Sigmoid colon (tissue), 7 donors: ENCODE results near the gene ZNF652. TPM values are rescaled to one million over a fixed set of nuclear protein-coding genes. Genes with fewer than 3 reads are reported as not detected.
A peak's percentile ranks its signal among the peaks of the same experiment; 100 is the strongest.

ENCODE experiments used
- DNase-seq: peaks from one replicate; pipeline ENCODE4 v3.0.0-alpha.2; 2019
- H3K27ac ChIP-seq, 4 donors: fragments of 200-600 bp; sonication (generic); one replicate each; pipeline ENCODE4 v1.5.1; 2016 to 2019; ENCODE audit warnings: mild to moderate bottlenecking in 1 of 4
- H3K27me3 ChIP-seq, 3 donors: fragments of 200-600 bp; sonication (generic); one replicate each; pipeline ENCODE4 v1.5.1; 2019; ENCODE audit warnings: mild to moderate bottlenecking in 1 of 3
- H3K36me3 ChIP-seq, 4 donors: fragments of 200-600 bp; sonication (generic); one replicate each; pipeline ENCODE4 v1.5.1; 2016 to 2019
- H3K4me1 ChIP-seq, 4 donors: fragments of 200-600 bp; sonication (generic); one replicate each; pipeline ENCODE4 v1.5.1; 2017 to 2019
- H3K4me3 ChIP-seq, 4 donors: fragments of 200-600 bp; sonication (generic); one replicate each; pipeline ENCODE4 v1.5.1; 2017 to 2019; ENCODE audit warnings: mild to moderate bottlenecking in 2 of 4, moderate library complexity in 1 of 4
- H3K9me3 ChIP-seq, 4 donors: fragments of 200-600 bp in 3 of 4; sonication (generic) in 3 of 4; one replicate each; pipeline versions ENCODE4 v1.5.1 to v1.6.1; 2013 to 2019
- EP300 ChIP-seq, 4 donors: sonication (generic); formaldehyde crosslinking; IDR thresholded peaks; one replicate each; pipeline ENCODE4 v1.6.1; 2017; ENCODE audit warnings: antibody characterized with exemption in 4 of 4
- POLR2A ChIP-seq, 2 donors: fragments of 450-650 bp; IDR thresholded peaks; one replicate each; pipeline ENCODE4 v1.6.1; 2016; ENCODE audit warnings: antibody characterized with exemption in 2 of 2, mild to moderate bottlenecking in 2 of 2, moderate library complexity in 2 of 2
- POLR2AphosphoS5 ChIP-seq, 4 donors: sonication (generic); formaldehyde crosslinking; IDR thresholded peaks; one replicate each; pipeline ENCODE4 v1.6.1; 2017; ENCODE audit warnings: antibody characterized with exemption in 4 of 4
- WGBS, 2 donors: extraction: QIAGEN DNeasy Blood & Tissue Kit; methylation state at CpG; one replicate each; pipeline ENCODE4 v1.1.7; 2013; 5-methylcytosine and 5-hydroxymethylcytosine counted together
- intact Hi-C: fragments of 100-400 bp; cut with DNase I; formaldehyde crosslinking; loops from one replicate; pipeline ENCODE4 v1.15.1; 2023
- polyA plus RNA-seq, 3 donors: library from polyadenylated mRNA; stranded (reverse); fragments of 200-250 nt; gene quantifications; one replicate each; pipeline ENCODE4 v1.2.3, GENCODE V29; 2013
- total RNA-seq, 4 donors: library from RNA; depleted of rRNA; stranded (reverse); fragments of >200 nt; gene quantifications; one replicate each; pipeline ENCODE4 v1.1.0, GENCODE V29; 2016
- TF ChIP-seq, protein P1 (sequence below), 4 experiments: fragments of 450-650 bp in 3 of 4; fragments of 200-600 bp in 1 of 4; IDR thresholded peaks; one replicate each; pipeline ENCODE4 v1.5.1; 2016 to 2019; ENCODE audit warnings: antibody characterized with exemption in 4 of 4, mild to moderate bottlenecking in 3 of 4, moderate library complexity in 2 of 4
- donor health status: healthy with polysubstance abuse.
- donor health status: Bipolar disorder and iron deficiency.
- donor health status: healthy.

ZNF652 gene
- total and polyA plus RNA-seq, 7 donors = 12.9 to 134 (median 83.1) TPM

DNA sequence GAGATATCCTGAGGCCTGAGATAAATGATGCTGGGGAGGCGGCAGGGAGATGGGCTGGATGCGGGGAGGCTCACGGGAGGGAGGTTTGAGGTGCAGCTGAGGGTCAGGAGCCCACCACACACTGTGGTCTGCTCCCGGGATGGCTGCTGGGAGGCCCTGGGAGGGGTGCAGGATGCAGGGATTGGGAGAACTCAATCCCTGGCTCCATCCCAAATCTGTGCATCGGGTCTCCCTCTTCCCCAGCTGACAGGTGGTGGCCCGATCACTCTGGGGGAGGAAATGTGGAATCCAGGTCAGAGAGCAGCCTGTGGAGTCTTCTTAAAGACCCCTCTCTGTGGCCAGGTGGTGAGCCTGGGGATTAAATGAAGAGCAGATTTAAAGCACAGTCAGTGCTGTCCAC, 40.7 kb upstream of the ZNF652 start:
- 76 to 77% methylated on average over 6 of the region's 6 CpGs for WGBS, 2 donors
- H3K4me1 ChIP-seq = peaks cover 0 to 6% (median 2%) of the 10 kb centered on the region in 4 donors
- no peak for TF ChIP-seq EP300 (IDR thresholded peaks at IDR 0.05)
- TF ChIP-seq, protein P1, sequence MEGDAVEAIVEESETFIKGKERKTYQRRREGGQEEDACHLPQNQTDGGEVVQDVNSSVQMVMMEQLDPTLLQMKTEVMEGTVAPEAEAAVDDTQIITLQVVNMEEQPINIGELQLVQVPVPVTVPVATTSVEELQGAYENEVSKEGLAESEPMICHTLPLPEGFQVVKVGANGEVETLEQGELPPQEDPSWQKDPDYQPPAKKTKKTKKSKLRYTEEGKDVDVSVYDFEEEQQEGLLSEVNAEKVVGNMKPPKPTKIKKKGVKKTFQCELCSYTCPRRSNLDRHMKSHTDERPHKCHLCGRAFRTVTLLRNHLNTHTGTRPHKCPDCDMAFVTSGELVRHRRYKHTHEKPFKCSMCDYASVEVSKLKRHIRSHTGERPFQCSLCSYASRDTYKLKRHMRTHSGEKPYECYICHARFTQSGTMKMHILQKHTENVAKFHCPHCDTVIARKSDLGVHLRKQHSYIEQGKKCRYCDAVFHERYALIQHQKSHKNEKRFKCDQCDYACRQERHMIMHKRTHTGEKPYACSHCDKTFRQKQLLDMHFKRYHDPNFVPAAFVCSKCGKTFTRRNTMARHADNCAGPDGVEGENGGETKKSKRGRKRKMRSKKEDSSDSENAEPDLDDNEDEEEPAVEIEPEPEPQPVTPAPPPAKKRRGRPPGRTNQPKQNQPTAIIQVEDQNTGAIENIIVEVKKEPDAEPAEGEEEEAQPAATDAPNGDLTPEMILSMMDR (IDR thresholded peaks at IDR 0.05) = no peak
- no peak for TF ChIP-seq POLR2A (IDR thresholded peaks at IDR 0.05)
- TF ChIP-seq POLR2AphosphoS5 (IDR thresholded peaks at IDR 0.05) = no peak
- peaks cover 21 to 42% (median 32%) of the 10 kb centered on the region in 4 donors for H3K36me3 ChIP-seq
- intact Hi-C loops = no loop called here
- no peaks in the 10 kb centered on the region for H3K27me3 ChIP-seq
- H3K27ac ChIP-seq = peak overlapping the region in 2 of 4 donors; percentile 31 to 39
- DNase-seq = peak; percentile 50
- no peaks in the 10 kb centered on the region for H3K9me3 ChIP-seq
- no peak overlapping the region for H3K4me3 ChIP-seq

DNA sequence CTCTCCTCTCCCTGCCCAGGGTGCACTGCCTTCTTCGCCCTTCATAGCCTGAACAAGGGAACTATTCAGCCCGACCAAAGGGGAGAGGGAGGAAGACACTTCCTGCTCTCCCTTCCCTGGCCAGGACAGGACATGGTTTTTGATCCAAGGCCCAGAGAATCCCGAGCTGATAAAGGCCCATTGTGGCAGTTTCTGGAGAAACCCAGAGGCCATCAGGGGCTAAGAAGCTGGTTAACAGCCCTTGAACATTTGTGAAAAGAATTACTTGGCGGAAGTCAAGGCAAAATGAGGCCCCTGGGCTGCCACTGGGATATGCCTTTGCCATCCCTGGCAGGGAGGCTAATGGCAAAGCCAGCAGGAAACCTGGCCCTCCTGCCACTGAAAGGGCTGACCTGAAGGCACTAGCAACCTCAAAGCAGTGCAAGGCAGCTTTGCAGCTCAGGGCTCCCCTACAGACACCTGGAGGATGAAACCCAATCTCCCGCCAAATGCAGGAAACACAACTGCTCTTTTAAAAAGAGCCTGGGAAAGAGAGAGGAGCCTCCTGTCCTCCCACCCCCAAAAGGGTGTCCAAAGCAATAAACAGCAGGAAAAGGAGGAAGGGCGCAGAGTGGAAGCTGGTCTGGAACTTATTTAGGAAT, 40.0 kb upstream of the ZNF652 start:
- DNase-seq = peak; percentile 46
- H3K27me3 ChIP-seq = no peaks in the 10 kb centered on the region
- peaks cover 17 to 36% (median 28%) of the 10 kb centered on the region in 4 donors for H3K36me3 ChIP-seq
- TF ChIP-seq POLR2AphosphoS5 (IDR thresholded peaks at IDR 0.05) (no peak), POLR2A (IDR thresholded peaks at IDR 0.05) (no peak), EP300 (IDR thresholded peaks at IDR 0.05) (no peak)
- TF ChIP-seq, protein P1 (IDR thresholded peaks at IDR 0.05) = no peak
- peaks cover 0 to 6% (median 2%) of the 10 kb centered on the region in 4 donors for H3K4me1 ChIP-seq
- intact Hi-C loops = no loop called here
- H3K4me3 ChIP-seq = no peak overlapping the region
- WGBS, 2 donors = 74 to 81% methylated on average over 6 of the region's 6 CpGs
- H3K9me3 ChIP-seq = no peaks in the 10 kb centered on the region
- peak overlapping the region in 2 of 4 donors; percentile 31 to 39 for H3K27ac ChIP-seq

GRCh38 chr17:49399995-49400394, 37.9 kb upstream of the ZNF652 start:
- Histone ChIP-seq H3K4me1 (peaks cover 0 to 6% (median 2%) of the 10 kb centered on the region in 4 donors), H3K9me3 (no peaks in the 10 kb centered on the region), H3K4me3 (no peak overlapping the region), H3K27me3 (no peaks in the 10 kb centered on the region), H3K36me3 (peaks cover 7 to 15% (median 12%) of the 10 kb centered on the region in 4 donors), H3K27ac (no peak overlapping the region)
- no peak for DNase-seq
- no peak for TF ChIP-seq POLR2A (IDR thresholded peaks at IDR 0.05)
- TF ChIP-seq, protein P1 (IDR thresholded peaks at IDR 0.05) = no peak
- no peak for TF ChIP-seq POLR2AphosphoS5 (IDR thresholded peaks at IDR 0.05)
- no peak for TF ChIP-seq EP300 (IDR thresholded peaks at IDR 0.05)
- intact Hi-C loops = no loop called here
- WGBS, 2 donors = 75 to 81% methylated on average over 3 of the region's 3 CpGs

GRCh38 chr17:49397586-49397985, 35.5 kb upstream of the ZNF652 start:
- Histone ChIP-seq H3K36me3 (no peaks in the 10 kb centered on the region), H3K4me3 (no peak overlapping the region), H3K9me3 (no peaks in the 10 kb centered on the region), H3K27ac (no peak overlapping the region), H3K27me3 (no peaks in the 10 kb centered on the region), H3K4me1 (peaks cover 0 to 21% (median 16%) of the 10 kb centered on the region in 4 donors)
- 75 to 76% methylated on average over 4 of the region's 4 CpGs for WGBS, 2 donors
- TF ChIP-seq, protein P1 (IDR thresholded peaks at IDR 0.05) = no peak
- no peak for TF ChIP-seq EP300 (IDR thresholded peaks at IDR 0.05)
- TF ChIP-seq POLR2A (IDR thresholded peaks at IDR 0.05) = no peak
- no peak for DNase-seq
- intact Hi-C loops = no loop called here
